Brain pericyte (primary cell): ENCODE results near the gene ARL6IP1.
A peak's percentile ranks its signal among the peaks of the same experiment; 100 is the strongest.
"Not testable (repeated sequence)": the region's sequence is repeated elsewhere in the genome, so short reads cannot be mapped to it uniquely, and the experiment has no call there.

Experiments
- DNase-seq: peaks from one replicate; pipeline ENCODE4 v3.0.0-alpha.2; 2012; ENCODE audit warnings: low read depth, low spot score

ARL6IP1 gene

DNA sequence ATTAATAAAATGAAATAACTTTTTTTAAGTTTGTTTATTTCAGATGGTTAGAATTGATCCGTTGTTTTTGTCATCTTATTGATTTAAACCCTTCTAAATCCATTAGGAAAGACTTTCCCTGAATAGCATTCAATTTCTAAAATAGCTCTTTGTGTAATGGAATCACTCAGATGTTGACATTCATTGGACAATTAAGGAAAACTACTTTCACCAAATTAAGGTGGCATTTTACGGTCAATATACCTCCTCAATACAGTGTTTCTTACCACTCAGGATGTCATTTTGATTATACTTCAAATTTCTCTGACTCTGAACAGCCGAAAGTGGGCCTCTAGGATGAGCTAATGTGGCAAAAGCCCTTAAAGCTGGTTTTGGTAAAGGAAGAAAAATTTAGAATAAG is 1.8 kb downstream of the ARL6IP1 start:
- DNase-seq, result no peak

DNA sequence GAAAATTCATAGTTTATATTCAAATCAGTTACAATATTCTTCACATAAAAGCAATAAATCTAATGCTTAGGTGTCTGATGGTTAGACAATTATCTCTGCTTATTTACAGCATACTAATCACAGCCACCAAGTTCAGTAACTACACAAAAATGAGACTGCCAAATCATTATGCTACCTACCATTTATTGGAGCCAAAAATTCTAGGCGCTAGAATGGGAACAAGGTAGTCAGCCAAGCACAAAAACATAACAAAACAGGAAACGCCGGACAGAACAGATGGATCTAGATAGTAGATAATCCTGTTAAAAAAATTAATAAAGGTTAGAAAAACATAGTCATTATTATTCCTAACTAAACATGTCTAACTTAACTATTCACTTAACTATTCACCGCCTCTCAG is 3.6 kb downstream of the ARL6IP1 start:
- DNase-seq, result no peak

DNA sequence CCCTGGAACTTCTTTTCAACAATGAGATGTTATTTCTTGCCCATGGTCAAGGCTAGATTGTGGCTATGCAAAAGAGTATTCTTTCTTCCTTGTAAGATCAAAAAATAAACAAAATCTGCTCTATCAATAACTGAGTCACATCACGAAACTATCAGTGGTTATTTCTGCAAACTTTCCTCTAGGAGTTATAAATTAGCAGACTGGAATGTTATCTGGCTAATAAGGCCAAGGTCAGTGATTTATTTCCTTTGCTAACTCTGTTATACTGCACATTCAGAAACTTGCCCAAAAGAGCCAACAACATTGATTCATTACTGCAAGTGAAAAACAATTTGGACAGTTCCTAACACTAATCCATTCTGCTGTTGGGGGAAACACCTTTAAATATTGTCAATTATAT is 5.0 kb downstream of the ARL6IP1 start:
- no peak for DNase-seq

DNA sequence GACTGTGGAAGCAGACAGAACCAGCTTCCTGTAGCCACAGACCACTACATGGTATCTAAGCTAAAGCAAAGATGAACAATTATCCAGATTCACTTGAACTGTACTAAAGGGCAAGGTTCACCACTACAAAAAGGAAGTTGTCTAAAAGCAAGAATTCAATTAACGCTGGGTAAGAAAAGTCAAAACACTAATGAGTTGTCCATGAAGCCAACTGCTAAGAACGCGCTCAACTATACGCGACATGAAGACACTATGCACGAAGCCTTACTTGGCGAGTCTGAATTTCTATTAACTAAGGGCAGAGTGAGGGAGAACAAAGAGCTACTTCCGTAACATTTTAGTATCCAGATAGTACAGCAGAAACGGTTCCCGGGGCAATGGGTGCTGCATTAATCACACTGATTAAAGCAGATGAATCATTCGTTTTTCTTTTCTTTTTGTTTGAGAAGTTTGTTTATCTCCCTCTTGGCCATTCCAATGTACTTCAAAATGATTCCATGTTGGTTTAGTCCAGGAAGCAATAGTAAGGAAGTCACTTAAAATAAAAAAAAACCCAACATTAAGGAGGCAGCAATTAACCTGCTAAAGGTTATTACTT is 8.4 kb downstream of the ARL6IP1 start:
- DNase-seq, result no peak

DNA sequence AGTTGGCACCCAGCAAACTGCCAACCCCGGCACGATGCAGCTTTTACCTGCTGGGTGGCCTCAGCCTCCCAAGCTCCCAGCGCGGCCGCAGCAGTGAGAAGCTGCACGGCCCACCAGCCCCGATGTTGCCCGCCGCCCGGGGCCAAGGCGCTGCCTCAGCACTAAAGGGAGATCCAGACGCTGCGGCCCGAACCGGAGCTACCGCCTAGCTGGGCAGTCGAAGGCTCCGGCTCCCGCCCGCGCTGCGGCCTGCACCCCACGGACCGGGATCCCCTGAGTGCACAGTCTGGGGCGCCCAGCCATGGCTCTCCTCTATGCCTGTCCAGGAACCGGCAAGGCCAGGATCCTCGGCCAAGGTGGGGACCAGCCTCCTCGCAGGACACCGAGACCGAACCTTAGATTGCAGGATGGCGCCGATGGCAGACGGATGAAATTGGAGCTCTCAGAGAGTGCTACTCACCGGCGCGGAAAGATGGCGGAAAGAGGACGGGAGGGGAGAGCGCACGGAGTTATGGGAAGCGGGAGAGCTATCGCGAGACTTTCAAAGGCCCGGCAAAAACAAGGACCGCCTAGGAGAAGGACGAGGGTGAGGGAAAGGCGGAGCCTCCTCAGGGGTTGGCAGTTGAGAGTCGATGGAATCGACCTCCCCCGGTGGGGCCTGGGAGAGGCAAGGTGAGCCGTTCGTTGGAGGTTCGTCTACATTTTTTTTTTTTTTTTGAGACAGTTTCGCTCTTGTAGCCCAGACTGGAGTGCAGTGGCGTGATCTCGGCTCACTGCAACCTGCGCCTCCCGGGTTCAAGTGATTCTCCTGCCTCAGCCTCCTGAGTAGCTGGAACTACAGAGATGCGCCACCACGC is 11.3 kb downstream of the ARL6IP1 start, which contains the start of gene RPS15A:
TSS of gene RPS15A (minus strand) at position 485 of the 857 bp plus-strand sequence. CDS start 1,221 bp downstream, outside the sequence.
- DNase-seq, result peak; percentile 88

DNA sequence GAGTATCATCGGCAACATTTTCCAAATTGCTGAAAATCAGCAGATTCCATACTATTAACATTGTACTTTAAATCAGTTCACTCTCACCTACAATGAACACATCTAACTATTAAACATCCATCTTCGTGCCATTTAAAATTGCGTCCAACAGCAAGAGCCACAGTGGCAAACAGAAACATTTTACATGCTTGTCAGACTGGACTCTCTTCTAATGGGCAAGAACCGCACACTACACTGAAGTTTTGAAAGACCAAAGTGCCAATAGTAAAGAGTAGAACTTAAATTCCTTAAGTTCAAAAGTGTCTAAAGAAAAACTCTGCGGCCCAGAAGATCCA is 11.9 kb downstream of the ARL6IP1 start:
- DNase-seq, result no peak

DNA sequence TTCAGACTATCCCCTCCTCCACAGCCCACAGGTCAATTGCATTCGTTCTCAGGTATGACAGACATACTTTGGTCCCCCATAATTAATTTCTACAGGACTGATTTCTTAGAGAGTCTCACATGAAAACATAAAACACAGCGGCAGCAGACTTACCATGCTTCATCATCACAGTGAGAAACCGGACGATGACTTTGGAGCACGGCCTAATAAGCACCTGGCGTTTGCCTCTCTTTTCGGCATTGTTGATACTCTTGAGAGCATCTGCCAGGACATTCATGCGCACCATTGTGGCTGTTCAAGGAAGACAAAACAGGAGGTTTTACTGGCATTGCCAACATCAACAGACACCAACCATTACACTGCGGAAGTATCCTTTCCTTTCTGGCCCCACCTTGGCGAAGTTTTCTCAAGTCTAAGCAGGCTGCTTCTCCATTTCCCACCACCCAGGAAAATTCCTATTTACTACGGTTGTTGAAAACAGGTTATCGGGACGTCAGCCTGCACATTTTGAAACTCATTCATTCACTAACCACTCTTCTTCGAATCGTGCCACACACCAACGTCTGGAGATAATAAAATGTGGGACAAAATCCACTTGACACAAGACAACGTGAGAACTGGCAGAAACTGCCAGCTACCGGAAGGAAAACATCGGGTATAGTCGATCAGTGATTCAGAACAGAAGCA is 12.4 kb downstream of the ARL6IP1 start:
- DNase-seq, result no peak

DNA sequence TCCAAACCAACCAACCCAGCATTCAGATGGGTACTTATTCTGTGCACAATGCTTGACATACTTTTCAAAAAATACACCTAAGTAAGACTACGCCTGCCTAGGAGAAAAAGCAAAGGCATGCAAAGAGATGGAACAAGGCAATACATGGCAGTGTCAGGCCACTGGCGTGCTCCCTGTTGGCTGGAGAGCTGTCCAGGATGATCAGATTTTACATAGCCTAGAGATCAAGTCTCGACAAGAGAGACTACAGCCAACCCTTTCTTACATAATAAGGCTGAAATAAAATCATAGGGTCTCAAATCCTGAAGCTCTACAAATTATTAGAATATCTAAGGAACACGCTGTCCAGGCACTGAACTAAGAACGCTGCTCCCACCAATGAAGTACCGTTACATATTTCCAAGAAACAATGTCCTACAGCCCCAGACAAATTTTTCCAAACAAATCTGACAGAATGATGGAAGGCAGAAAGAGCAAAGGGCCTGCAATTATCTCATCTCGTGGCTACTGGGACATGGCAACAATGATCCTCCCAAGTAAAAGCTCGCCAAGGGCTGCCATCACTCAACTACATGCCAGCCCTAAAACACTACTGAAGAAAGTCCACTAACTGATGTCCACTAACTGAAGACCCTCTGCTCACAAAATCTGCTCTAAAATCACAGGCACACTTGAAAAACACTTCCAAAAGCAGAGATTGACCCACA is 16.3 kb downstream of the ARL6IP1 start:
- no peak for DNase-seq

DNA sequence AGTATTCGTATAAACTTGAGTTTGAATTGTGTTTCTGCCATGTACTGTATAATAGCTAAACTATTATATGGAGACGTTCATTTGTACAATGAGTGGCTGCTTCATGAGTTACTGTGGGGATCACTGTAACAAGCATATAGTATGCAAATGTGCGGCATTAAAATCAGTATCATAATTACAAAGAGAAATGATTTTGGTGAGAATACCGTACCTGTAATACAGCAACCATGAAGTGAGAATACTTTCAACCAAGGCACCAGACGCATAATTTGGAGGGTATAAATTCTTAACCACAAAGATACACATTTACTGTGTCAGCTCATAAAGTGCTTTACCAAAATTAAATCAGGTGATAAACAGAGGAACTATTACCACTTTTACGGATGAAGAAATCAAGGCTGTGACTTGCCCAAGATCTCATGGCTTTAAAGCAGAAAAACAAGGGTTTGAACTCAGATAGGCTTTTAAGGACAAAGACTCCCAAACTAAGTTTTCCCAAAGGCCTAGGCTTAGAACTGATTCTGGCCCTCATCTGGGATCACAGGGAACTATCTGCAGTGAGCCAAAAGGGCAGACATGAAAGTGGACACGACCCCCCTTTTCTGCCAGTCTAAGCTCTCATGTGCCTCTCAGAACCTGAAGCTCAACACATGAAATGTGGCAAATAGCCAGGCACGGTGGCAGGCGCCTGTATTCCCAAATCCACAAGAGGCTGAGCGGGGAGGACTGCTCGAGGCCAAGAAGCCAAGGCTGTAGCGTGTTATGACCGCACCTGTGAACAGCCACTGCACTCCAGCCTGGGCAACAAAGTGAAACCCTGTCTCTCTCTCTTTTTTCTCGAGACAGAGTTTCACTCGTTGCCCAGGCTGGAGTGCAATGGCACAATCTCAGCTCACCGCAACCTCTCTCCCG is 17.7 kb downstream of the ARL6IP1 start:
- DNase-seq, result no peak

DNA sequence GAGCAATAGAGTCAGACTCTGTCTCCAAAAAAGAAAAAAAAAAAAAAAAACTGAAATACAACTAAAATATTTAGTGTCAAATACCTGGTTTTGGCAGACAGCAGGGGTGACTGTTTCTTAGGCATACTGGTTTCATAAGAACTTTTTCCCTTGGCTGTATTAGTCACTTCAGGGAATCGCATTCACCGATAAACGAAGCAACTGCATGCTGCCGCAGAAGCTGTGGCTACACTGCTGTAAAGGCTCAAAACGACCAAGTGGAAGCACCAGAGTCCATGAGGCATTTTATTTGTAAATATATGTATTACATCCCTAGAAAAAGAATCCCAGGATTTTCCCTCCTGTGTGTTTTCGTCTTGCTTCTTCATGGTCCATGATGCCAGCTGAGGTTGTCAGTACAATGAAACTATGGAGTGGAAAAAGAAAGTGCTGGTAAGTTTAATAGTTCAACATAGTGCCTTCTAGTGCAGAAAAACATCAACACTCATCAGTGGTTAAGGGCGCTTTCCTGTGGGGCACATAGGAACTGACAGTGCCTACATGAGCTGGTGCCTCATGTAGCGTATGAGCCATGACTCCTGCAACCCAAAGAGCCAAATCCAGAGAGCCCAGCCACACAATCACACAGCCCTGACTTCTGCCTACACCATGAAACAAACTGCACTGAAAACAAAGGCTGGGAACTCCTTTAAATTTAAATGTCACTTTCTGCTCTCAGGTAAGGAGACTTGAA is 18.5 kb downstream of the ARL6IP1 start:
- DNase-seq, result no peak

DNA sequence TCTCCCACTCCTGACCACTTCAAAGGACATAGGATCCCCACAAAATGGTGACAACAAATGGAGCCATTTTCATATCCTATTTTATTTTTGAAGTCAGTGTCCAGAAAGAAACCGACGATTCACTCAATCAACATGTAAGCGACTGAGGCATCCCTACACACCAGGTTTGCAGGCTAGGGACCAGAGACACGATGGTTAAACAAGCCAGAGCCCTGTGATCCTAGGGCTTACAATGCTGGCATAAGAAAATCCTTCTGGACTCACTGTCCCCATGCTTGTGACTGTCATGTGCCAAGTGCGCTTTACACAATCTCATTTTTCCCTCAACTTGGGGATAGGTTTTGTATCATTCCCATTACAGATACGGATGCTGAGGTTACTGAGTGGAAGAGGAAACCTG is 20.1 kb downstream of the ARL6IP1 start:
- DNase-seq, result not testable (repeated sequence)

DNA sequence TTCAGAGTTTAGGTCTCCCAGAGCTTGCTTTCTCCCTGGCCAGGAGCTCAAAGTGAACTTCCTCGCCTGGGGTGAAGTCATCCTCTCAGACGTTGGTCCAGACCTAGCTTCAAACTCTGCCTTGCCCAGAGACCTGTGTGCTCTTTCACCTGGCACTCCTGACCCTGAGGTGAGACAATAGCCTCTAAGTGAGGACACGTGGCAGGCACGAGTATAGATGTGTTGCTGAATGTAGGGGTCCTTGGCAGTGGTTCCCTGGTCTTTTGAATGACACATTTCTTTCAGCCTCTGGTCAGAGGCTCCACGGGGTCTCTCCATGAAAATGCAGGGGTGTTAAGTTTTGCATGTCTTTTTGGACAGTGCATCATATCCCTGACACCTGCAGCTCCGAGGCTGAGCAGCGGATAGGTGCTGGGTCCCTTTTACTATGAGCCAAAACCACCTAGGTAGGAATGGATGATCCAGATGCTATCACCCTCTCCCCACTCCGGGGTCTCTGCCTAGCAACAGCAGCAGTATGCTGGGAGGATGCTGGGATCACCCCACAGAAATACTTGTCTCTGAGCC is 20.8 kb downstream of the ARL6IP1 start:
- not testable (repeated sequence) for DNase-seq

DNA sequence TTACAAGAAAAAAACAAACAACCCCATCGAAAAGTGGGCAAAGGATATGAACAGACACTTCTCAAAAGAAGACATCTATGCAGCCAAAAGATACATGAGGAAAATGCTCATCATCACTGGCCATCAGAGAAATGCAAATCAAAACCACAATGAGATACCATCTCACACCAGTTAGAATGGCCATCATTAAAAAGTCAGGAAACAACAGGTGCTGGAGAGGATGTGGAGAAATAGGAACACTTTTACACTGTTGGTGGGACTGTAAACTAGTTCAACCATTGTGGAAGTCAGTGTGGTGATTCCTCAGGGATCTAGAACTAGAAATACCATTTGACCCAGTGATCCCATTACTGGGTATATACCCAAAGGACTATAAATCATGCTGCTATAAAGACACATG is 23.7 kb downstream of the ARL6IP1 start:
- not testable (repeated sequence) for DNase-seq

DNA sequence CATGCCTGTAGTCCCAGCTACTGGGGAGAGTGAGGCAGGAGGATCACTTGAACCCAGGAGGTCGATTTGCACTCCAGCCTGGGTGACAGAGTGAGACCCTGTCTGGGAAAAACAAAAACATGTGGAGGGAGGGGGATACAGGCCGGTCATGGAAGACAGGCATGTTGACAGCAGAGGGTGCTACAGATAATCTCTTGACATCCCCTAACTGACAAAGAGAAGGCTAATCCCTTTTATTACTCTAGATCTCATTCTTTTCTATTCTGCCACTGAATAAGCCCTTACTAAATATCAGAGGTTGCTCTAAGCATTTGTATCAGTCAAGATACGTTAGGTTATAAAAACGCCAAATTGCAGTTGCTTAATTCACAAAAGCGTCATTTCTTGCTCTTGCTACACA is 25.0 kb downstream of the ARL6IP1 start:
- not testable (repeated sequence) for DNase-seq

DNA sequence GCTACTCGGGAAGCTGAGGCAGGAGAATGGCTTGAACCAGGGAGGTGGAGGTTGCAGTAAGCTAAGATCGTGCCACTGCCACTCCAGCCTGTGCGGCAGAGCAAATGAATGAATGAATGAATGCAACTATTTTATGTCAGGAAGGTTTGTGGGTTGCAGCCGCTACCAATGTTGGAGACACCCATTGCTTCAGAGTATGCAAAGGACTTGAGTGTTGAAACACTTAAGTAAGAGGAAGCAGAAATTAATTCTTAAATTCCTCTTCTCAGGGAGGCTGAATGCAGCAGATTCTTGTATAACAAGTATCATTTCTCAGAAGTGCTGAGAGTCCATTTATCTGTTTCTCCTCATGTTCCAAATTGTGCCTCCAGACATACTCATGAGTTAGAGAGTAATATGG is 26.7 kb downstream of the ARL6IP1 start:
- not testable (repeated sequence) for DNase-seq

DNA sequence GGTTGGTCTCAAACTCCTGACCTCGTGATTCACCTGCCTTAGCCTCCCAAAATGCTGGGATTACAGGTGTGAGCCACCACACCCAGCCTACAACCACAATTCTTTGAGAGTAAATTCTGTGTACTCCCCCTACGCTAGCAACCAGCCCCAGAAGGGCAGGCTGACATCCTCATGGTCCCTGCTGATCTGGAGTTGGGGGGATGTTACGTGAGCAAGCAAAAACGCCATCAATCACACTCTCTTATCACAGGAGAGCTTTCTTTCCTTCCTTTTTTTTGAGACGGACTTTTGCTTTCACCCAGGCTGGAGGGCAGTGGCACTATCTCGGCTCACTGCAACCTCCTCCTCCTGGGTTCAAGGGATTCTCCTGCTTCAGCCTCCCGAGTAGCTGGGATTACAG is 29.2 kb downstream of the ARL6IP1 start:
- not testable (repeated sequence) for DNase-seq

DNA sequence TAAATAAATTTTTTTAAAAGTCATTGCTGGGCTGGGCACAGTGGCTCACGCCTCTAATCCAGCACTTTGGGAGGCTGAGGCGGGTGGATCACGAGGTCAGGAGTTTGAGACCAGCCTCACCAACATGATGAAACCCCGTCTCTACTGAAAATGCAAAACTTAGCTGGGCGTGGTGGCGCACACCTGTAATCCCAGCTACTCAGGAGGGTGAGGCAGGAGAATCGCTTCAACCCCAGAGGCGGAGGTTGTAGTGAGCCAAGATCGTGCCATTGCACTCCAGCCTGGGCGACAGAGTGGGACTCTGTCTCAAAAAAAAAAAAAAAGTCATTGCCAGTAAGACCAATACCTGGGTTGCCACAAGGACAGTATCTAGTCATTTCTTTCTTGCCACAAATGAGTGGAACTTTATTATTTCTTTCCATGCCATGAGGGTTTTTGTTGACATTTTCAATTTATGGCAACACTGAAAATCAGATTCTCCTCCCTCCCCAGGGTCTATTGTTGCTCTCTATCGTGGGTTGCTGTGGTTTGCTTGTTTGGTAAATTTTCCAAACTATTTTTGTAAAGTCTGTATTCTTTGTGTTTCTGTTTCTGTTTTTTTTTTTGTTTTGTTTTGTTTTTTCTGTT is 30.9 kb downstream of the ARL6IP1 start:
- not testable (repeated sequence) for DNase-seq

DNA sequence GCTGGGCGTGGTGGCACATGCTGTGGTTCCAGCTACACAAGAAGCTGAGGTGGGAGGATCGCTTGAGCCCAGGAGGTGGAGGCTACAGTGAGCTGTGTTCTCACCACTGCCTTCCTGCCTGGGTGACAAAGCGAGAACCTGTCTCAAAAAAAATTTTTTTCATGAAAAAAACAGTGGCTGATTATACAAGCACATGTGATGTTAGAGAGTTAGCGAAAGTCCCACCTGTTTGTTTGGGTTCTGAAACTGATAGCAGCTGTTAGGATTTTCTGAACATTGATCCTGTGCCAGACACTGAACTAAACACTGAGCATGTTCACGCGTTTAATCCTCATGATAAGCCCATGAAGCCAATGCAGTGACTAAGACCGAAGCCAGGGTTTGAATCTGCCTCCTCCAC is 34.1 kb downstream of the ARL6IP1 start:
- not testable (repeated sequence) for DNase-seq

DNA sequence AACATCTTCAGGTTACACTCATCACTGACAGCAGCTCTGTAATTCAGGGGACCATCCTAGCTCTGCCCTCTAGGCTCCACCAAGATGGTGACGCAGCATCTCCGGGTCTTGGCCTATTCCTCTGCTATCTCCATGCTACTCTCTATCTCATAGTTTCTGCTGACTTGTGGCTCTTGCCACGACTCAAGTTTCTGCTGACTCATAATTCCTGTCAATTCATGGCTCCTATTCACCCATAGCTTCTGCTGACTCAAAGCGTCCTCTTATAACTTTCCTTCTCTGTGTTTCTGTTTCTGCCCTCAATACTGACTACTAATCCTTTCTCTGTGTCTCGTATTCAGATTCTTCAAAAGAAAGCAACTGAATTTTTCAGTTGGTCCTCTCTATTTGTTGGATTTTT is 38.6 kb downstream of the ARL6IP1 start:
- DNase-seq, result not testable (repeated sequence)
